HG02970 (cell line): ENCODE measurements around the gene ZNF710.
"Not testable (repeated sequence)": the region's sequence is repeated elsewhere in the genome, so short reads cannot be mapped to it uniquely, and the experiment has no call there.

Source experiments
- ATAC-seq: cut with Tn5 transposase; IDR thresholded peaks from one replicate; pipeline ENCODE4 v1.9.1; 2021; ENCODE audit warnings: mild to moderate bottlenecking, moderate library complexity, moderate number of reproducible peaks; ENCODE audit not compliant: unreplicated experiment, low FRiP score

ZNF710 gene

GRCh38 chr15:90056529-90056928 lies 55.4 kb downstream of the ZNF710 start:
- ATAC-seq, result no peak

- ATAC-seq, result no peak
Measured at GRCh38 chr15:90058308-90058707, 57.2 kb downstream of the ZNF710 start.

GRCh38 chr15:90058775-90059174 lies 57.7 kb downstream of the ZNF710 start:
- ATAC-seq, result no peak

- ATAC-seq, result peak; percentile 84
Measured at GRCh38 chr15:90059208-90059985, 58.3 kb downstream of the ZNF710 start.

- no peak for ATAC-seq
Measured at GRCh38 chr15:90060797-90061196, 59.7 kb downstream of the ZNF710 start.

GRCh38 chr15:90062023-90062442 lies 60.9 kb downstream of the ZNF710 start:
- no peak for ATAC-seq

GRCh38 chr15:90062462-90062932 lies 61.4 kb downstream of the ZNF710 start:
- no peak for ATAC-seq

GRCh38 chr15:90062973-90063769 lies 62.0 kb downstream of the ZNF710 start:
- ATAC-seq, result no peak

- ATAC-seq, result no peak
Measured at GRCh38 chr15:90063770-90064247, 62.7 kb downstream of the ZNF710 start.

GRCh38 chr15:90064911-90065681 lies 64.0 kb downstream of the ZNF710 start:
- no peak for ATAC-seq

- no peak for ATAC-seq
Measured at GRCh38 chr15:90065682-90066049, 64.5 kb downstream of the ZNF710 start.

- ATAC-seq, result no peak
Measured at GRCh38 chr15:90067181-90067952, 66.2 kb downstream of the ZNF710 start.

GRCh38 chr15:90067953-90068606 lies 67.0 kb downstream of the ZNF710 start:
- no peak for ATAC-seq

GRCh38 chr15:90070623-90071022 lies 69.5 kb downstream of the ZNF710 start:
- ATAC-seq, result not testable (repeated sequence)

- no peak for ATAC-seq
Measured at GRCh38 chr15:90071220-90071807, 70.2 kb downstream of the ZNF710 start.

- ATAC-seq, result no peak
Measured at GRCh38 chr15:90072978-90073640, 72.0 kb downstream of the ZNF710 start.

GRCh38 chr15:90074023-90074422 lies 72.9 kb downstream of the ZNF710 start:
- ATAC-seq, result no peak

GRCh38 chr15:90074916-90075315 lies 73.8 kb downstream of the ZNF710 start:
- ATAC-seq, result no peak
